ENCODE data around the gene CDK8.

DNA sequence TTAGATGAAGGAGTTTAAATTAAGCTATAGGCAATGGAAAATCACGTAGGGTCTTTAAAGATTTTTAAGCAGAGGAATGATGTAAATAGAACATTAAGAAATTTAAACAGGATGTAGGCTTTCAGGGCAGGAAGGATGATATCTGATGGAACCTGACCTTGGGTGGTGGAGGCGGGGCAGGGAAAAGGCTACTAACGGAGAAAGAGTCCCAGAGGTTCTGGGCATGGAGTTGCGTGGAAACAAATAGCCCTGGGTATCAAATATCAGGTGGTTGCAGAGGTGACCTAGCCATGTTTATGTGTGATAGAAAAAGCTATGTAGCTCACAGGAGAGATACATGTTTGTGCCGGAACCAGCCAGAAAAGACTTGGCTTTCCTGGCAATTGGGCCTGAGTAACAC is 7.8 kb upstream of the CDK8 start:
- TF ChIP-seq, protein P1, sequence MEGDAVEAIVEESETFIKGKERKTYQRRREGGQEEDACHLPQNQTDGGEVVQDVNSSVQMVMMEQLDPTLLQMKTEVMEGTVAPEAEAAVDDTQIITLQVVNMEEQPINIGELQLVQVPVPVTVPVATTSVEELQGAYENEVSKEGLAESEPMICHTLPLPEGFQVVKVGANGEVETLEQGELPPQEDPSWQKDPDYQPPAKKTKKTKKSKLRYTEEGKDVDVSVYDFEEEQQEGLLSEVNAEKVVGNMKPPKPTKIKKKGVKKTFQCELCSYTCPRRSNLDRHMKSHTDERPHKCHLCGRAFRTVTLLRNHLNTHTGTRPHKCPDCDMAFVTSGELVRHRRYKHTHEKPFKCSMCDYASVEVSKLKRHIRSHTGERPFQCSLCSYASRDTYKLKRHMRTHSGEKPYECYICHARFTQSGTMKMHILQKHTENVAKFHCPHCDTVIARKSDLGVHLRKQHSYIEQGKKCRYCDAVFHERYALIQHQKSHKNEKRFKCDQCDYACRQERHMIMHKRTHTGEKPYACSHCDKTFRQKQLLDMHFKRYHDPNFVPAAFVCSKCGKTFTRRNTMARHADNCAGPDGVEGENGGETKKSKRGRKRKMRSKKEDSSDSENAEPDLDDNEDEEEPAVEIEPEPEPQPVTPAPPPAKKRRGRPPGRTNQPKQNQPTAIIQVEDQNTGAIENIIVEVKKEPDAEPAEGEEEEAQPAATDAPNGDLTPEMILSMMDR (IDR thresholded peaks at IDR 0.05) = no peak
- no peak for TF ChIP-seq POLR2A (IDR thresholded peaks at IDR 0.05)
- no peak for TF ChIP-seq EP300 (IDR thresholded peaks at IDR 0.05)
